NCI-H82 treated with DMSO at 0.1 percent for 48 hours (cell line): ENCODE results near the gene TMEM243.
"Not testable (repeated sequence)": the region's sequence is repeated elsewhere in the genome, so short reads cannot be mapped to it uniquely, and the experiment has no call there.

Experiments
- DNase-seq: peaks from one replicate; lab custom pipeline; 2025; ENCODE audit not compliant: unreplicated experiment; lab: John Stamatoyannopoulos, UW

Gene TMEM243

DNA sequence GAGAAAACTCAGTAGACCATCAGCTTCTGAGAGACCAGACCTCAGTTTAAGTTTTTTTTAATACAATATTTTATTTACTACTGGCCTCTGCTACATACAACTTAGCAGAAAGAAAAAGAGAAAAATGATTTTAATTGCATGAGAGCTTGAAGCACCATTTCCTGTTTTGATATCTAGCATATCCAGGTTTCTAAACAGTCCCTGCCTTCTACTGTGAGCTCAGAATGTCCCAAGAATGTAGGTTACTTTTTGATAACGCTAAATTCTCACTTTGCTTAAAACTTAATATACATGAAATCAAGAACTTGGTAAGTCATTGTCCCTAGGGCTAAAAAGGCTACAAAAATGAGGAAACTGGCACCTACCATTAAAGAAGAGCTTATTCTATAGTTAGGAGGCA is 7.0 kb downstream of the TMEM243 start:
- DNase-seq: no peak

DNA sequence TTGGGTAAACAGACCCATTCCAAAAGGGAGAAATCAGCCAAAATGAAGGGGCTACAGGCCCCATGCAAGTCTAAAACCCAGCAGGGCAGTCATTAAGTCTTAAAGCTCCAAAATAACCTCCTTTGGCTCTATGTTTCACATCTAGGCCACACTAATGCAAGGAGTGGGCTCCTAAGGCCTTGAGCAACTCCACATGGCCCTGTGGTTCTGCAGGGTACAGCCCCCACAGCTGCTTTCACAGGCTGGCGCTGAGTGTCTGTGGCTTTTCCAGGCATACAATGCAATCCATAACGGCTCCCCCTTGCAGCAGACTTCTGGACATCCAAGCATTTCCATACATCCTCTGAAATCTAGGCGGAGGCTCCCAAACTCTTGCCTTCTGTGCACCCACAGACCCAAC is 9.0 kb downstream of the TMEM243 start:
- DNase-seq: no peak

DNA sequence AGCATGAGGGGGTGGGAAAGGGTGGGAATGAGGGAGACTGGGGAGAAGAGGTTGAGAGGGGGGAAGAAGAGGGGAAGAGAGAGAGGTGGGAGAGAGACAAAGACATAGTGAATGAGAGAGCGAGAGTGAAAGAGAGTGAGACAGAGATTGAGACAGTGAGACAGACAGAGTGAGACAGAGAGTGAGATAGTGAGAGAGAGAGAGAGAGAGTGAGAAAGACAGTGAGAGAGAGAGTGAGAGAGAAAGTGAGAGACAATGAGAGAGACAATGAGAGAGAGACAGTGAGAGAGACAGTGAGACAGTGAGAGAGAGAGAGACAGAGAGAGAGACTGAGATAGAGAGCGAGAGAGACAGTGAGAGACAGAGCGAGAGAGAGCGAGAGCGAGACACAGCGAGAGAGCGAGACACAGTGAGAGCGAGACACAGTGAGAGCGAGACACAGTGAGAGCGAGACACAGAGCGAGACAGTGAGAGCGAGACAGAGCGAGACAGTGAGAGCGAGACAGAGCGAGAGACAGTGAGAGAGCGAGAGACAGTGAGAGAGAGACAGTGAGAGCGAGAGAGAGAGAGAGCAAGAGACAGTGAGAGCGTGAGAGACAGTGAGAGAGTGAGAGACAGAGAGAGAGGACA is 10.1 kb downstream of the TMEM243 start:
- DNase-seq: no peak

DNA sequence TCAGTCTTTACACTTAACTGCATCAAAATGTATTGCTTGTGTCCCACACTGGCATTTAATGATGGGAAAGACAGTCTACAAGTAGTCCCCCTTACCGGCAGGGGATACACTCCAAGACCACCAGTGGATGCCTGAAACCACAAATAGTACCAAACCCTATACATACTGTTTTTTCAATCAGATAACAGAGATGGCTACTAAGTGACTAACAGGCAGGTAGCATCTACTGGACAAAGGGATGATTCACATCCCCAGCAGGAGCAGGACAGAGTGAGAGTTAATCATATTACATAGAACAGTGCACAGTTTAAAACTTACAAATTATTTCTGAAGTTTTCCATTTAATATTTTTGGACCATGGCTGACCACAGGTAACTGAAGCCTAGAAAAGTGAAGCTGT is 13.2 kb downstream of the TMEM243 start:
- no peak for DNase-seq

DNA sequence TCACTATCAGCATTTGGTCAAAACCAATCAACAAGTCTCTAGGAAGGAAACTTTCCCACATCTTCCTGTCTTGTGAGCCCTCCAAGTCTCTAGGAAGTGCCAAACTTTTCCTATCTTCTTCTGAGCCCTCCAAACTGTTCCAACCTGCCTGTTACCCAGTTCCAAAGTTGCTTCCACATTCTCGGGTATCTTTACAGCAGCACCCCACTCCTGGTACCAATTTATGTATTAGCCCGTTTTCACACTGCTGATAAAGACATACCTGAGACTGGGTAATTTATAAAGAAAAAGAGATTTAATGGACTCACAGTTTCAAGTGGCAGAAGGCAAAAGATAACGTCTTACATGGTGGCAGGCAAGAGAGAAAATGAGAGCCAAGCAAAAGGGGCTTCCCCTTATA is 13.8 kb downstream of the TMEM243 start:
- DNase-seq: not testable (repeated sequence)

DNA sequence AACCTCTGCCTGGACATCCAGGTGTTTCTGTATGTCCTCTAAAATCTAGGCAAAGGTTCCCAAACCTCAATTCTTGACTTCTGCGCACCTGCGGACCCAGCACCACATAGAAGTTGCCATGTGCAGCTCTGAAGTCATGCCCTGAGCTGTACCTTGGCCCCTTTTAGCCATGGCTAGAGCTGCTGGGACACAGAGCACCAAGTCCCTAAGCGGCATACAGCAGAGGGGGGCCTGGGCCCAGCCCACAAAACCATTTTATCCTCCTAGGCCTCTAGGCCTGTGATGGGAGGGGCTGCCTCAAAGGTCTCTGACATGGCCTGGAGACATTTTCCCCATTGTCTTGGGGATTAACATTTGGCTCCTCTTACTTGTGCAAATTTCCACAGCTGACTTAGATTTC is 14.6 kb downstream of the TMEM243 start:
- no peak for DNase-seq

DNA sequence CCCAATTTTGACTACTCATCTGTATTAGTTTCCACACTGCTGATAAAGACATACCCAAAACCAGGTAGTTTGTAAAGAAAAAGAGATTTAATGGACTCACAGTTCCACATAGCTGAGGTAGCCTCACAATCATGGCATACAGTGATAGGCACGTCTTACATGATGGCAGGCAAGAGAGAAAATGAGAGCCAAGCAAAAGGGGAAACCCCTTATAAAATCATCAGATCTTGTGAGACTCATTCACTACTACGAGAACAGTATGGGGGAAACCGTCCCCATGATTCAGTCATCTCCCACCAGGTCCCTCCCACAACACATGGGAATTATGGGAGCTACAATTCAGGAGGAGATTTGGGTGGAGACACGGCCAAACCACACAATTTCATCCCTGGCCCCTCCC is 15.6 kb downstream of the TMEM243 start:
- DNase-seq: not testable (repeated sequence)

DNA sequence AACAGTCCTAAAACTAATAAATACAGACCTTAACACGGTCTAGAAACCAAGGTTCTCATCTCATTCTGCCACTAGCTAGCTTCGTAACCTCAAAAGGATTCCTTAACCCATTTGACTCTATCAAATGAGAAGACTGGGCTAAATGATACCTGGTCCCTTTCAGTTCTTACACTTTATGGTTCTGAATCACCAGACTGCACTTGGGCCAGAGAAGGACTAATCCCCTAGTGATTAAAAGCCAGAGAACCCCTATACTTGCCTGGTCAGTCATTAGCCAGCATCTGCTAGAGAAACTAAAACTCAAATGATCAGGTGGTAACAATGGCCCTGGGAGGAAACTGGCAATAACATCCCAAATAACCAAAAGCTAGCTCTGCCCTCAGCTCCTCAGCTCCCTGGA is 16.8 kb downstream of the TMEM243 start:
- no peak for DNase-seq

DNA sequence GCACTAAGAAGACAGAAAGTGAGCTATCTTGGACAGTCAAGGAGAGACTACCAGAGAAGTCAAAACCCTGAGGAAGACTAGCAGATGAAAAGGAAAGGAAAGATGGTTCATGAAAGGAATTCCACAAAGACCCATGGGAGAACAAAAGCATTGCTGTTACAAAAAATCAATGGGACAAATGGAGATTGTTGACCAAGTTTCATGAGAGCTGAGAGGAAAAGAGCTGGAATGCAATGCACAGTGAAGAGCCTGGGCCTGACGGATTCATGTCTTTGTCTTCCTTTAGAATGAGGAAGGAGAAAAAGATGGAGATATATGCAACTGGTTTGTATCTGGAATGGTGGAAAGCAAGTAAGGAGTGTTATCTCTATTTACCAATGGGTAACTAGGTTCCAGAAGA is 17.3 kb downstream of the TMEM243 start:
- DNase-seq: no peak

DNA sequence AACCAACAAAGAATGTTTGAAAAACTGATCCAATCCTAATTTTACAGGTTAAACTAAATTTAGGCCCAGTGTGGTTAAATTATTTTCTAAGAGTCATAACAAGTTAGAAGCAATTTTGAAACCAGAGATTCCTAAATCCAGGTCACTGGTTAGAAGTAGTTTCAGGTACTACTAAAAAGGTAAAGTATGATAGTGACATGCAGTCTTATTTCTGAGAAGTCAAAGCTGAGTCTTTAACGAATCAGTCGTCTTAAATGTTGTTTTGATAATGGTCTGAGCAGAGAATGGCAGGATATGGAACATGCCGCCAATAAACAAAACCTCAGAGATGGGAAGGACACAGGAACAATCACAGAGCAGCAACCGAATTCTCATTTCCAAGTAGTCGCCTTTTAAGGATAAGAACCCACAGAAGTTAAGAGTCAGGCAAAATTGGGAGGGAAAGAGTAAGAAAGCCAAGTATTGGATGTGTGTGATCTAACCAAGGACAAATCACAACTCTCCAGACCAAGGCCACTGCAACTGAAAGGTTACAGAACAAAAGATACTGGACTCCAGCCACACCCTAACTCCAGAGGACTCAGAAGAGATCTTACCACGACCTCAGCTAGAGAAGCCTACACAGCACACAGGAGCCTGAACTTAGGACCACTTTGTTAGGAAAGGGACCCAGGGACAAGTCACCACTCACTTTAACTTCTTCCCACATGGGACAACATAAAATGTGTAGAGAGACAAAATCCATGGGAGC is 19.7 kb downstream of the TMEM243 start:
- no peak for DNase-seq

DNA sequence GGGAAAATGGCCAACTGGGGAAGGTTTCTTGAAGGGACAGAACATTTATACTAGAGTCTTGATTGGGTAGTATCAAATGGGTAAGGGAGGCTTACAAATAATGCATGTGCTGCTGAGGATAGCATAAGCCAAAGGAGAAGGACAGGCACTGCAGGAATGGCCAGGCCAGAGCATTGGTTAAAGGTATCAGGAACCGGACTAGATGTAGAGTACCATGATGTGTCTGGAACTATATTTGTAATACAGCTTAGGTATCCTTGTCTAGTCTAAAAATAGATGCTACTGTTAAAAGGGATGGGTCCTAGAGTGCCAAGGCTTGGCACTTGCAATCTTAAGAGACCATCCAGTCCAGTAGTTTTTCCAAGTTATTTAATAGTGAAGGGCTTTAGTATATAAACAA is 20.3 kb downstream of the TMEM243 start:
- DNase-seq: no peak

DNA sequence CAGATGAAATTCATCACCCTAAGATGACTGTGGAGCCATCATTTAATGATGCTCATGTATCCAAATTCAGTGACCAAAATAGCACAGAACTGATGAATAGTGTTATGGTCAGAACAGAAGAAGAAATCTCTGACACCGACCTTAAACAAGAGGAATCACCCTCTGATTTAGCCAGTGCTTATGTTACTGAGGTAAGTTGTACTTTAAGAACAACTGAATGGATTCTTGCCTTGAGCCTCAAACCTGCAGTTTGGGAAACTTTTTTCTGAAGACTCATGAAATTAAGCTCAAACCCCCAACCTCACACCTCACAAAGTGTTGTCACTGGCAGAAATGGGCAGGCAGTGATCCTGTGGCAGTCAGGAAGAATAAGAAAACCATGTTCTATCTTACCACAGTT is 25.6 kb downstream of the TMEM243 start:
- DNase-seq: no peak

DNA sequence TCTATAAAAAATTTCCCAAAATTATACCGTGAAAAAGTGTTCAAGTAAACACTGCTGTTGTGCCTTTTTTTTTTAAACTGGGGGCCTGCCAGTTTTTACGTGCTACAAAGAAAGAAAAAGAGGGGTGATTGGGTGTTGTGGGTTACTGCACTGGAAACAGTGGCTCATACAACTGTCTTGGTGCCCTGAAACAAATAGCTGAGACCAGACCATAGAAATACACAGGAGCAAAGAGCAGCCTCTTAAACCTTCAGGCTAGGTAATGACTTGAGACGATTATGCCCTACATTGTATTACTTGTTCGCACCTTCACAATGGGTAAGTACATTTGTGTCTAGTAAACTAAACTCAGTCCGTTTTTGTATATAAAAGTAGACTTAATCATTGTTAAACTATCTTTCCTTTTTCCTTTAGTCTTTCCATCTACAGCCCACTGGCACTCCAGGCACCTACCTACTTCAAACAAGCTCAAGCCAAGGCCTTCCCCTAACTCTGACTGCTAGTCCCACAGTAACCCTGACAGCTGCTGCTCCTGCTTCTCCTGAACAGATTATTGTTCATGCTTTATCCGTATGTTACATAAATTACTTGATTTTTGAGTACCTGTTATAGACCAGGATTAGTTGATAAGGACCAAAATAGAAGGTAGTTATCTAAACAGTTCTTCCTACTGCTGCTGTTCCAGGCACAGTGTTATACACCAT is 26.6 kb downstream of the TMEM243 start:
- DNase-seq: no peak

DNA sequence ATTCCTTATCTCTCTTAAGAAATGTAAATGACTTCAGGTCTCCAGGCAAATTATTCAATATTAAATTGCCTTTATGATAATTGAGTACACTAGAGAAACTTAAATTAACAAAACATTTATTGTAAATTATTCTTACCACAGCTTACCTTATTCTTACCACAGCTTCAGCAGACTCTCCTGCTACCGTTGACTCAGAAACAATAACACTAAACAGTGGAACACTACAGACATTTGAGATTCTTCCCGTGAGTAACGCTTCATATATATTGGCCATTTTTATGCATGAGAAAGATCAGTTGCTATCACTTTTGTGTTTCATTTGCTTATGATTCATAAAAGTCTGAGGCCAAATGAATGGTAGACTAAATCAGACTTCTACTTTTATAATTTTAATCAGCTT is 28.7 kb downstream of the TMEM243 start:
- DNase-seq: no peak

DNA sequence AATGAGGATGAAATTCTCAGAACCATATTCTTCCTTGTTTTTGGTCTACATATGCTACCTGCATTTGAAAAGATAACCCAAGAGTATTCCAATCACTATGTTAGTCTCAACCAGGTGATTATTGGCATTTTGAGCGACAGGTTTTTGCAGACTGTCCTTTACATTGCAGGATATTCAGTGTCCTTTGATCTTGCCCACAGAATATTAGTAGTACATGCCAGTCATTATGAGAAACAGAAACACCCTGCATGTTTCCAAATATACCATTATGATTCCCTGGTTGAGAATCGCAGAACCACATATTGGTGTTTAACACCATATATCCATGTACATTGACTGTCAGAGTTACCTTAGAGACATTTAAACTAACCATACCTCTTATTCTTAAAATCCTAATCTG is 30.6 kb downstream of the TMEM243 start:
- no peak for DNase-seq

DNA sequence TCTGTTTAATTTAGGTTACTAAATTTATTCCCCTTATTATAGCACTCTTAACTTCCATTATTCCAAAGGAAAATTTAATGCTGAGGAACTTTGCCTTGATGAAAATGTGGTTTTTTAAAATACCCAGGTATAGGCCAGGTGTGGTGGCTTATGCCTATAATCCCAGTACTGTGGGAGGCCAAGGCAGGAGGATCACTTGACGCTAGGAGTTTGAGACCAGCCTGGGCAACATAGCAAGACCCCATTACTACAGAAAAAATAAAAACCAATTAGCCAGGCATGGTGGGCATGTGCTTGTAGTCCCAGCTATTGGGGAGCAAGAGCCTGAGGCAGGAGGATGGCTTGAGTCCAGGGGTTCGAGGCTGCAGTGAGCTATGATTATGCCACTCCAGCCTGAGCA is 32.4 kb downstream of the TMEM243 start:
- DNase-seq: no peak

DNA sequence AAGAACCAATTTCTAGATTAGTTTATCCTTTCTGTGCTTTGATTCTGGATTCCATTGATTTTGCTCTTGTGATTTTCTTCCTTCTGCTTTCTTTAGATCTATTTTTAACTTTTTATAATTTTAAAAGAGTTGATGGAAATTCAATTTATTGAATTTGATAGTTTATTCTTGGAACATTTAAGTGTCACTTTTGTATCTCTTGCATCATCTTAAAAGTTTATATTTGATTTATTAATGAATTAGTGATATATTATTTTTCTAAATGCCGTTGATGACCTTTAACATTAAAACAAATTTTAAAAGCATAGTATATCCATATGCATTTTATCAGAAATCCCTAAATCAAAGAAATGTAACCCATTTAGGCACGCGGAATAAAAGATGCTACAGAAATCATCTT is 40.4 kb downstream of the TMEM243 start:
- no peak for DNase-seq

DNA sequence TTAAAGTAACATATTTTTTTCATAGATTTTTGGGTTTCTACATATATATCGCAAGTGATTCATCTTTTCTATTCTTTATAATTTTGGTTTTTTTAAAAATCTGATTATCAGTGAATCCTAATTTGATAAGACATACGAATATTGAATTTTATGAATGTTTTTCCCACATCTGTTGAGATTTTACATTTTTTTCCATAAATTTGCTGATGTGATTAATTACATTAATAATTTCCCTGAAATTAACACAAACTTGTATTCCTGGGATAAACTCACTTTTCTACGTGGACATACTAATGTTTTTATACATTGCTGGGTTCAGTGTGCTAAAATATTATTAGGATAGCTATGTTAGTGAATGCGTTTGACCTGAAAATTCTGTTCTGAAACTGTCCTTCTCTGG is 41.2 kb downstream of the TMEM243 start:
- no peak for DNase-seq

DNA sequence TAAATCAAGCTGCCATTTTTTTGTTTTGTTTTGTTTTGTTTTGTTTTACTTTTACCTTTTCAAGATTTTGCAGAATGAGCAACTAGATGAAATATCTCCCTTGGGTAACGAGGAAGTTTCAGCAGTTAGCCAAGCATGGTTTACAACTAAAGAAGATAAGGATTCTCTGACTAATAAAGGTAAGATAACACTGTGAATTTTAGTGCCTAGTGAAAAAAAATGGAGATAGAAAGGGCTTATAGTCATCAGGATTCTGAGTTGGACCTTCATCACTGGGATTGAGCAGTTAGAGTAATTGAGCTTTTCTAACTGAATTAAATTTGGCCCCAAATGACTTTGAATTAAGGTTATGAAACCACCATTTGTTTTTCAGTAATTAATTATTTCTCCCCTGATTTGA is 46.1 kb downstream of the TMEM243 start:
- DNase-seq: no peak

DNA sequence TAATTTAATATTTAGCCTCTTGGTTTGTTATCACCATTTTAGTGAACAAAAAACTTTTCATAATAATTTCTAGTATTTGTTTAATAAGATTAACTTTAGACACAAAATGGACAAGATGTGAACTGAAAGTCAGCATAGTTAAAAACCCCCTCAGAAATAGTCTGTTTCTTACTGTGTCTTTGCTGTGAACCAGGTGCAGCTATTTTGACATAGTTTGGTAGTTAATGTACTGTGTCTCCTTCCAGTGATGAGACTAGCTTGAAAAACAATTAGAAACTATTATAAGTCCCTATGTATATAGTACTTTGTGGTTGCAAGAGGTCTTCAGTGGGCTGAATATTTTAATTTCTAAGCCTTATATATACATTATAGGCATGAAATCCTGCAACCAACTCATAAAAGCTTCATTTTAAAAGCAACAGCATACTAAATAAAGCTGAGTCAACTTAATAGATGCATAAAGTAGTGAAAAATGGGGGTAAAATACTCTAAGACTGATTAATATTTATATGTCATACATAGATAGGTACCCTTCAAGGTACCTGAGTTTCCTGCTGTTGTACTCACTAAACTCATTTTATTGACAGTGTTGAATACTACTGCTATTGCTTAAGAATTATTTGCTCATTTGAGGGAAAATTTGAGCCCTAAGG is 48.1 kb downstream of the TMEM243 start:
- DNase-seq: no peak

DNA sequence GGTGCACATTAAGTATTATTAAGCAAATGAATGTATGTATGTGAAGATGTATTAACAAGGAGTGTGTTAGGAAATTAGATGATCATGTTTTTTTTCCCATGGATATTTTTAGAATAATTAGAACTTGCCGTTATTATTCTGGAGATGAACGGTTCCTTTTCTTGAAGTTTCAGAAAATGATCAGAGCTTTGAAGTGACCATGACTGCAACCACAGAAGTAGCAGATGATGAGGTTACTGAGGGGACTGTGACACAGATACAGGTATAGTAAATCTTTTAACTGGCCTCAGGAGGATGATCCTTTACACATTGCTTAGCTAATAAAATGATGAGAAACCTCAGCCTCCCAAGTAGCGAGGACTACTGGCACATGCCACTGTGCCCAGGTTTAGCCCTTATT is 48.7 kb downstream of the TMEM243 start:
- no peak for DNase-seq

DNA sequence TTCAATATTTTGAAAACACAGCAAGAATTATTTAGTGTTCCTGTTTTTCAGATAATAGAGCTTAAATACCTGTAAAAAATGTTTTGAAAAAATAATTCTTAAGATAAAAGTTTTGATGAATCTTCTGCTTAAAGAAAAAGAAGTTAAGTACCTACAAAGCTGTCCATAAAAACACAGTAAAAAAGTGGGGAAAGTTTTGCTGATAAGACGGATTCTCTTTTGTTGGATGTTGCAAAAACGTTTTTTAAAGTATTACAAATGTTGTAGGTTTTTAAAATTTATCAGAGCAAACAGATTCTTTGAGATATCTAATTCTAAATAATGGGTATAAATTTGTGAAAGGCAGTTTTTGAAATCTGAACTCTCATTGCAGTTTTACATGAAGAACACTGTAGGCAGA is 55.1 kb downstream of the TMEM243 start:
- DNase-seq: no peak
